CD4-positive, alpha-beta T cell treated with Interleukin-21 for 1 hour (primary cell): Measurements from ENCODE around the gene COMMD6.

ENCODE experiments used
- DNase-seq: peaks from one replicate; pipeline ENCODE4 v3.0.0-alpha.2; 2020

COMMD6 gene

GRCh38 chr13:75481176-75482069, 56.2 kb downstream of the COMMD6 start:
- DNase-seq, result no peak

- DNase-seq, result peak; percentile 12
Observed at GRCh38 chr13:75480671-75481175, 56.9 kb downstream of the COMMD6 start.

- no peak for DNase-seq
Observed at GRCh38 chr13:75479102-75479740, 58.4 kb downstream of the COMMD6 start.

- DNase-seq, result no peak
Observed at GRCh38 chr13:75478659-75479058, 59.0 kb downstream of the COMMD6 start.
